Keratinocyte (primary cell): ENCODE measurements around the gene FAM20C.
"Not testable (repeated sequence)": the region's sequence is repeated elsewhere in the genome, so short reads cannot be mapped to it uniquely, and the experiment has no call there.

ENCODE experiments used
- CTCF ChIP-seq, 3 experiments: IDR thresholded peaks in 1 of 3; conservative IDR thresholded peaks in 1 of 3; optimal IDR thresholded peaks in 1 of 3; 2 replicates in 2 of 3; 3 replicates in 1 of 3; pipeline versions ENCODE3 to v1.5.1; 2011; ENCODE audit warnings: low read length in 3 of 3, mild to moderate bottlenecking in 3 of 3, moderate library complexity in 2 of 3, control low read depth in 1 of 3, inconsistent platforms in 1 of 3; ENCODE audit not compliant: insufficient read depth in 2 of 3; ENCODE audit errors: extremely low read depth in 1 of 3
- EZH2 ChIP-seq: IDR thresholded peaks from one replicate; pipeline ENCODE4 v1.6.1; 2012; ENCODE audit warnings: inconsistent platforms, mild to moderate bottlenecking, low read length, moderate library complexity

GRCh38 chr7:297141-297540 is 104.8 kb downstream of the FAM20C start:
- TF ChIP-seq CTCF (optimal IDR thresholded peaks at IDR 0.05 in 1 of 3, IDR thresholded peaks at IDR 0.05 in 1 of 3, conservative IDR thresholded peaks at IDR 0.05 in 1 of 3; ENCODE audit: extremely low read depth in 1 of 3, insufficient read depth in 2 of 3, low read length in 3 of 3); EZH2: not testable (repeated sequence)
